GM19193 (cell line): ENCODE data around the gene RPL36.
A peak's percentile ranks its signal among the peaks of the same experiment; 100 is the strongest.

Source experiments
- POLR2A ChIP-seq: IDR thresholded peaks from 4 replicates; pipeline ENCODE4 v1.6.1; 2011; ENCODE audit not compliant: insufficient read depth, insufficient read length; ENCODE audit errors: extremely low read depth

RPL36 gene

GRCh38 chr19:5666921-5667610 lies 23.0 kb upstream of the RPL36 start:
- no peak for TF ChIP-seq POLR2A

GRCh38 chr19:5667751-5668271 lies 22.3 kb upstream of the RPL36 start:
- no peak for TF ChIP-seq POLR2A

GRCh38 chr19:5669212-5669611 lies 20.9 kb upstream of the RPL36 start:
- no peak for TF ChIP-seq POLR2A

GRCh38 chr19:5671600-5671999 lies 18.5 kb upstream of the RPL36 start:
- no peak for TF ChIP-seq POLR2A

- TF ChIP-seq POLR2A: peak; percentile 15
Measured at GRCh38 chr19:5672708-5673459, 17.2 kb upstream of the RPL36 start.

- TF ChIP-seq POLR2A: no peak
Measured at GRCh38 chr19:5673752-5674151, 16.3 kb upstream of the RPL36 start.

- TF ChIP-seq POLR2A: no peak
Measured at GRCh38 chr19:5674714-5675113, 15.4 kb upstream of the RPL36 start.

- peak; percentile 2 for TF ChIP-seq POLR2A
Measured at GRCh38 chr19:5676105-5676771, 13.9 kb upstream of the RPL36 start.

GRCh38 chr19:5676772-5677105 lies 13.4 kb upstream of the RPL36 start:
- TF ChIP-seq POLR2A: no peak

GRCh38 chr19:5677136-5677535 lies 13.0 kb upstream of the RPL36 start:
- no peak for TF ChIP-seq POLR2A

- TF ChIP-seq POLR2A: no peak
Measured at GRCh38 chr19:5677580-5677979, 12.5 kb upstream of the RPL36 start.

- TF ChIP-seq POLR2A: no peak
Measured at GRCh38 chr19:5678071-5678718, 11.9 kb upstream of the RPL36 start.

- no peak for TF ChIP-seq POLR2A
Measured at GRCh38 chr19:5679289-5680083, 10.6 kb upstream of the RPL36 start.

- no peak for TF ChIP-seq POLR2A
Measured at GRCh38 chr19:5680084-5680436, 10.0 kb upstream of the RPL36 start.
